Myocyte (in vitro differentiated cells): Measurements from ENCODE around the gene PLA2G4A. TPM values are rescaled to one million over a fixed set of nuclear protein-coding genes. Genes with fewer than 3 reads are reported as not detected.

Experiments
- DNase-seq: peaks from one replicate; pipeline ENCODE4 v3.0.0-alpha.2; 2012; ENCODE audit warnings: low read depth
- total RNA-seq: library from RNA; depleted of rRNA; stranded (reverse); fragments of >200 nt; gene quantifications from 2 replicates; pipeline ENCODE4 v1.2.3, GENCODE V29; 2014

Gene PLA2G4A
- total RNA-seq, 1 donor from 2014 or later = not detected

DNA sequence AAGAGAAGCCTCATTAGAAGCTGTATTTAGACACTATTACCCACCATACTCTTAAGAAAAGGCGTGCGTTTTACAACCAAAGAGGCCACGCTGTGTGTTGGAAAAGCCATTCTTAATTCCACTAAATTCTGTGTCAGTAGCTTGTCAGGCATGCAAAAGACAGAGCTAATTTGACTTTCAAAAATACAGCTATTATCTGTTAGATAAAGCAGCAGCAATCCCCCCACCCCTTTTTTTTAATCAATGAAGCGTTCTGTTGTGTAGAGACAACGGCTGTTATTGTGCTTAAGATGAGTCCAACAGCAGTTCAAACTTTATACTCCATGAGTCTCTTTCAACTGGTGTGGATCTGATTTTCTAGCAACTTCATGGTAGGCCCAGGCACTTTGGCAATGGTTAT, 43.5 kb downstream of the PLA2G4A start:
- no peak for DNase-seq

DNA sequence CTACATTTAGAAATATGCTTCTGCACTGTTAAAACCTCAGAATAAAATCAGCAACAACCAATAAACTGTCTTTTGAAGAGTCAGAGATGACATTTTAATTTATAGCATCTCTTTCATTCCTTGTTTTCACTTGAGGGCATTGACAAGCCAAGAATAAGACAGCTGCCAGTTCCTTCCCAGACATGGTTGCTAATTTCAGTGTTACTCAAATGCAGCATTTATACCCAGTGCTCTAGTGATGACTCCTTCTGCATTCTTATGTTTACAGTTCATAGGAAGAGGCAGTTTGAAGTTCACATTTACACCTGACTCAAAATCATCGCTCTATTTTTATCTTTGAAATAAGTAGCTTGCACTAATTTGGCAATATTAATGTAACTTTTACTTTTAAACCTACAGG, 44.9 kb downstream of the PLA2G4A start:
- no peak for DNase-seq

DNA sequence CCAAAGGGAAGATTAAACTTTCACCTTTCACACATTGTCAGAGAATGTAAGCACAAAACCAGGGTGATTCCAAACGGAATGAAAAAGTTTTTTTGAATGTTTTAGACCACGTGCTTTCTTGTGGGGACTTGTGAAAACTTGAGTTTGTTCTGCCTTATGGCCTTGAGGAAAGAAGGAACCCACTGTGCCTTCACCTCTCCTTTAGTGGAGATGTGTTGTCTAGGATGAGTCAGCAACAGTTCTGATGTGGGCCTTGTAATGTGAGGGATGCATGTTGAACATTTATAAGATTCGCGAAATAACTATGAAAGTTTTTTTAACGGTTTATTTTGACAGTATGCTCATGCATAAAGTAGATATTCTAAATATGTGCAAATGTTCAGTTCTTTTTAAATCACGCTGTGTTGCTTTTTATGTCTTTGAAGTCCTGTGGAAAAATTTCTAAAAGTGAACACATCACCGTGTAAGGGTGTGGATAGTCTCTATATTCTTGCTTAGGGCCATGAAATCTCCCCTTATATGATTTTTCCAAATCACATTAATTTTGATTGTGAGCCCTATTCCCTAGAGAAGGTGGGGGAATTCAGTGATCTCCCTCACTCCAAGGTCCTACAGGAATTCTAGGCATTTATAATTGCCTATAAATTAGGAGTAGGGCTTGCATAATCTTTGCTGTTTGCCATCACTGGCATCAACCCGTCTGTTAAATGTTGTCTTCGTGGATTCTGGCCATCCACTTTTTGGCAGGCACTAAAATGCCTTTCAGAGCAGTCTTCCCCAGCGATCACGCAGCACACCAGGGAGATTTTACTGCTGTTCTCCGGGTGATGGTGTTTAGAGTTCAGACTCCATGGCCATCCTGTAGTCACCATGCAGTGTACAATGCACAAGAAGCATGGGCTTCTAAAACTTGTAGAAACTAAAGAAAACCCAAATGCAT, 47.4 kb downstream of the PLA2G4A start:
- DNase-seq = no peak

DNA sequence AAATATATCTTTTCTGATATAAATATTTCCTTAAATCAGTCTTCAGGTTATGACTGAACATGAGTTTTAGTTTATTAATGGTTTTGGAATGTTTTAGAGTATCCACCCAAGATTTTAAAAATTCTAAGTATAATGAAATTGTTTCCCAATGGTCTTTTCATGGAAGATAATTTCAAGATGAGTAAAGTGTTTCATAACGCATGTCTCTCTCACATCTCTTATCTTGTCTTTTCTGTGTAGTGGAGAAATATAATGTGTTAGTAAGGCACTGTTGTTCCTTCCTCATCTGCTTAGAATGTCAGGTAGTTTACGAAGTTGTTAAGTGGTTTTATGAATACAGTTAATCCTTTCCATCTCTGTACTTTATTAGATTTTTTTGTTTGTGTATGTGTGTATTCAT, 49.6 kb downstream of the PLA2G4A start:
- DNase-seq = no peak

DNA sequence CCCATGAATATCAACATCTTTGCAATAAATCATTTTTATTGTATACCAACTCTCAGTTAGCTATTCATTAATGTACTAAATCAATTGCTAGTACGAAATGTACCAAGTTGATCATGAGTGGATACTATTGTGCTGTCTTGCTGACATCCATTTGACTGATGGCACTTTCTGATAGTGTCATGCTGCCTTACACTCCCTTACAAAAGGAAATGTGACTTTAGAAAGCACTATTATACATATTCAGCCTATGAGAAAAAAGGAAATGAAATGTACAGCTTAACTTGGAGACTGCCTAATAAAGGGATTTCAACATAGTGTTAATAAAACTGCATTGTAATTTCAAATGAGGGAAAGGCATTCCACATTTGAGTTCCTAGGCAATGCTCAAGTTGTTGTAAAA, 52.2 kb downstream of the PLA2G4A start:
- no peak for DNase-seq

DNA sequence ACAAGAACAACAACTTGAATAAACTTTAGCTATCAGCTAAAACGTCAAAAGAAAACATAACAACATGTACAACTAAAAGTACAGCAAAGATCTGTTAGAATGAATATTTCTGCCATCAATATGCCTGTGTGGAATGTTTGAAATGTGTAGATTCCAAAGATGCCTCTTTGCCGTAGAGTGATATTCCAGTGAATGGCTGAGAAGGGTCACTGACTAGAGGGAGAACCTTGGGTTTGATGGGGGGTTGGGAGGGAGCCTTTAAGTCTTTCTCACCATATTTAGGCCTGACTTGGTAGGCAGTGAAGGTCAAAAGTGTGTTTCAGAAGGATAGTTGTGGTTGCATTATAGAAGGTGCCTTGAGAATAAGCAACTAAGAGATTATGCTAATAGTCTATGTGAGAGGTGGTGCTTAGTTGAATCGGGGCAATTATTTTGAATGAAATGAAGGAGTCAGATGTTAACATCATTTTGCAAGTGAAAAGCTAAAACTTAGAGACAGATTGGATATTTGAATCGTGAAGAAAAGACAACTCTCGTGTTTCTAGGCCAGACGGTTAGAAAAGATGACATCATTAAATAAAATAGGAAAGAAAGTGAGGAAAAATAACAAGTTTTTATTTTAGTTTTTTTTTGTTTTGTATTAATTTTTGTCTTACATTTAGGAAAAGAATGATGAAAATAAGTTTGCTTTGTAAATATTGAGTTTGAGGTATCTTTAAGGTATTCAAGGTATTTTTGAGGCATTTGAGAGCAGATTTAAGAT, 53.8 kb downstream of the PLA2G4A start:
- DNase-seq = no peak

DNA sequence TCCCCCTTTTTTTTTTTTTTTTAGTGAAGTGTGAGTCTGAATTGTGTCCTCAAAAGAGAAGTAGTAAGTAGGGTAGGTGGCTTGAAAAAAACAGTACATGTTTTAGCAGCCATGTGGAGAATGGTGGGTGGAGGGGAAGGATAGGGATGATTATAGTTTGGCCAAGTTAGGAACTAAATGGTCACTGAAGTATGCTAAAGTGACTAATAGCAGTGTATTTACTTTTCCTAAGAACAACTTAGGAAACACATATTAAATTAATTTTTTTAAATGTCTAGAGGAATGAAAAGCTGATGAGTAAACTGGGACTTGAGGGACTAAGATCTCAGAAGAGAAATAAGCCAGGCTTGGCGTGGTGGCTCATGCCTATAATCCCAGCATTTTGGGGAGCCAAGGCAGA, 55.5 kb downstream of the PLA2G4A start:
- no peak for DNase-seq

DNA sequence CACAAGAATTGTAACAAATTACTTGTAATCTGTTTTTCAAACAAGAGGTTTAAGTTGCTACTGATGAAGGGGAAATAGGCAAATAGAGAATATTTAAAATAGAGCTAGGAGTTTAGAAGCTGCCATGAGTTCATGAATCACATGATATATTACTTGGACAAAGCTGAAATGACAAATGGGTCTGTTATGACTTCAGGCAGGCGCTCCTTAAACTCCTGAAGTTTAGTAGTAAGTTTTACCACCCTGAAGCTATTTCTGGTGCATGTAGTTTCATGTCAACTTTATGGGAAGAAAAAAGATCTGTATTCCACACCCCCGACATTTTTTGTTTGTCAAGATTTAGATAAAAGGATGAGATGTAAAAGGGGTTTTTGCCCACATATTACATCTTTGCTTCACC, 58.5 kb downstream of the PLA2G4A start:
- no peak for DNase-seq

DNA sequence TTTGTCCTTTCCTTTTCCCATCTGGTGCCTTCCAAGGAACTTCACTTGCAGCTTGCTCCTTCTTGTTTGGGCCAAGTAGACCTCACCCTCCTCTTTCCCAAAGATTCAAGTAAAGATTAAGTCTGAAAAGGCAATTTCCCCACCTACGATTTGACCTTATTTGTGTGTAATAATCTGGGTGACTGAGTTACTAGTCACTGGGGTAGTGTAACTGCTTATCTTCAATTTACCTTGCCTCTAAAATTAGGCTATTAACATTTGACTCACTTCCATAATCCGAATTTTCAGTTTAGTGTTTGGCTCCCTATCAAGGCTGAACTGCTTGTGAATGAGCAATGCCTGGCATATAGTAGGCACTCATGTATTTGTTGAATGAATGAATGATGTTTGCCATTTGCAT, 59.6 kb downstream of the PLA2G4A start:
- no peak for DNase-seq

DNA sequence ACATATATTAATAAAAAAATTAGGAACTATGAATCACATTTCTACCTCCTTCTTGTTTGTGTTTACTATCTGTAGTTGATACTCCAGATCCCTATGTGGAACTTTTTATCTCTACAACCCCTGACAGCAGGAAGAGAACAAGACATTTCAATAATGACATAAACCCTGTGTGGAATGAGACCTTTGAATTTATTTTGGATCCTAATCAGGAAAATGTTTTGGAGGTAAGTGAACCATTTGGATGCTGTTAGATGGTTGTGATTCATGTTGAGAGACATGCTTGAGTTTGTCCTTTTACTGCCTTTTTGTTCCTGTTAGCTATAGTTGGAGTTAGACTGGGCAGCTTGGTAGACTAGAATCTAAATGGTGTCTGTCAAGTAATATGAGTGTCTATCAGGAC, 64.2 kb downstream of the PLA2G4A start:
- DNase-seq = no peak

DNA sequence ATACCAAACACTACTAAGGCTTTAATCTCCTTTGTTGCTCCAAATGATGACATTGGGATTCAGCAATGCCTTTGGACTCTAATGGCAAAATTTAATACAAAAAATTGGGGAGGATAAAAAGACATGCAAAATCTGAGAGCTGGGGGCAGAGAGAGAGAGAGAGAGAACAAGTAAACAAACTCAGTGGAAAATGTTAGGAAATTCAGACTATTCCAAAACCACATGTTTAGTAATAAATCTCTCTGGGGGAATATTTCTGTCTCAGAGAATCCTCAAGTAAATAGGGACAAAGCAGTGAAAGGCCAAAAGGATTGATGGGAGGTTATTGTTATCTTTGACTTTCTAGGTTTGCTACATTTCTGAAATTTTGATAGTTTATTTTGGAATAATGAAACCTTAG, 65.7 kb downstream of the PLA2G4A start:
- no peak for DNase-seq

DNA sequence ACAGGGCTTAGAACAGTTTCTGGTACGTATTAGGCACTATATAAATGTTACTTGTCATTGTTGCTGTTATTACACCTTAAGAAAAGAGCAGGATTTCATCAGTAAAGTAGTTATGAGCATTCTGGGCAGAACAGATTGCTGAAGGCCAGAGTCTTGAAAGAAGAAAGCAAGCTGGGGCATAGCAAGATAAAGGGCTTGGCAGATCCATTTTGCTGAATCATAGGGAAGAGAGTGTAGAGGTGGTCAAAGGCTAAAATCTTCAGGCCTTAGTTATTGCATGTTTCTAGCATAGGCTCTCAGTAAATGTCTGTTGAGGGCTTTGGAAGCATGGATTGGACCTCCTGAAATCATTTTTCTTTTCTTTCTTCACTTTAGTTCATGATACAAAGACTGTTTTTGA, 67.5 kb downstream of the PLA2G4A start:
- no peak for DNase-seq

DNA sequence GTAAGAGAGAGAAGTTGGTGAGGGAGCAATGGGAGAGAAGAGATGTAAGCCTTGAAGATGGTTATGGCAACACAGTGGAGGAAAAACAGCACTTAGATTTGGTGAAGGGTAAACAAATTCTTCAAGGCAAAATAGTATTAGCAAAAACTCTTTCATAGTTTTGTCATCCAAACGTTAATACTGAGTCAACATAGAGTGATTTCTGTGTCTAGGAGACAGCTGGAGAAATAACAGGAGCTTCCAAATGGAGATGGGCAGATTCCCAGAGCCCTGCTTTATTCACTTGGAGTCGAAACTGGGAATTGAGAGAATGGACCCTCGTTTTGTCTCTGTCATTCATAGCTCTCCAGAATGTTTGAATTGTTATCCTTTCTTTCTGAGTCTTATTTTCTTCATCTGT, 68.3 kb downstream of the PLA2G4A start:
- DNase-seq = no peak

DNA sequence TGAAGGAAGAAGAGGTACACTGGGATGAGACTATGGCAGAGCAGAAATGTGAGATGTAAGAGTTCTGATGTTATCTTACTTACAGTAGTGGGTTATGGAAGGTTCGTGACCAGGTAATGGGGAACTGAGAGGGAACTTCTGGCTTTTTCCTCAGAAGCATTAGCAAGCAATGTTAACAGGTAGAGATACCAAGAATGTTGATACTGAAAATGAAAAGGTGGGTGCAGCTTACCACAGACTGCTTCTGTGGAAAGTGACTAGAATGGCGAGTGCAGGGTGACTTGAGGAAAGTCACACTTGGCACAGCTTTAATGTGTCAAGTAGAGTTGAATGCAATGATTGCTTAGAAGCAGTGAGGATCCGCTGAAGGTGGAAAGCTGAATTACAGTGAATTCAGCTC, 70.8 kb downstream of the PLA2G4A start:
- DNase-seq = no peak

DNA sequence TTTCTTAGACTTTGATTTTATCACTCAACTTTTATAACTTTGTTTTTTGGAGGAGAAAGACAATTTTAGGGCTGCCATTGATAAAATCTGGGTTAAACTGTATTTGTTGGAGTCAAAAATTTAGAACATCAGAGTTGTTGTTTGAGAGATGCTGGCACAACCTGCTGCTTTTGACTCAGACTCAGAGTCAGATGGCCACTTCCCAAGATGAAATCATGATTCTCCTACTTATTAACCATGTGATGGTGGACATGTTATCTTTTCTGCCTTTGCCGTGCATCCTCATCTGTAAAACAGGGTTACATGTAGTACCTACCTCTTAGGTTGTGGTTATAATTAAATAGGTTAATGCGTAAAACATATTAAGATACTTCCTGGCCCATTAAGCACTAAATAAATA, 71.2 kb downstream of the PLA2G4A start:
- DNase-seq = no peak

DNA sequence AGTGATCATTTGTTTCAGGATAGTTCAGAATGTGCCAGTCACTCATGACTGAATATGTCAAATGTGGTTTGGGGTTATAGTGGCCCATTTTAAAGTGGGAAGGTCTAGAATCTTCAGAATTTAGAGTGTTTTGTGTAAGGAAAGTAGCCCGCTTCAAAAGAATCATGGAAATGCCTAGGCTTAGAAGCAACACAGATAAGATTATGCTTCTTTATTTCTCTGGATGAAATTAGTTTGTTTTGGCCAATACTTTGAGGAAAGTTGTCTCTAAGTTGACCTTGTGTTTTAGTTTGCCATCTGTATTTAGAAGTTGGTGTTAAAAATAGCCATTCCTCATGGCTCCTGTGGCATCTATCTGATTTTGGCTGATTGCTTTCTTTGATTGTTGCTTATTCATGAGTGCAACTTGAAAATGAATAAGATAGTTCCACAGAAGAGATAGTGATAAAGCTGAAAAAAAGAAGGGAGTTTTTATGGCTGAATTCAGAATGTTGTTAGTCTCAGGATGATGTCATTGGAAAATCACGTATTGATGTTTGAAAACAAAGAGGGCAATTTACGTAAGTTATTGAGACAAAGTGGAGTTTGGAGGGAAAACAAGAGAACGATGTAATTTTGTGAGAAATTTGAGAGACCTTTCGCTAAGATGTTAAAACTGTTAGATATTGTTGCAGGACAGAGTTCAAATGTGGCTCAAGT, 71.9 kb downstream of the PLA2G4A start:
- DNase-seq = no peak

DNA sequence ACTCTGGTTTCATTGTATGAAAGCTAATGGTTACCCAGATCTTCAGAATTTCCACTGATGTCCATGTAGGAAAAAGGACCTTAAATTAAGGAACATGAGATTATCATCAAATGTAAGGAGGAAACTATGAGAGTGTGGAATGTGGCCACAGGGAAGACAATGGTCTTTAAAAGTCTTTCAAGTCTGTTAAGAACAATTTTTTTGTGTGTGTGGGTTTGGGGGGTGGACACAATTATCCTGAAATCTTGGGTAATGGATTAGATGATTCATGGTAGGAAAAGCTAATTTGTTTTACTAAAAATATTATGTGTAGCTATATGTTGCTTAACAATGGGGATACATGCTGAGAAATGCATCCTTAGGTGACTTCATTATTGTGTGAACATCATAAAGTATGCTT, 72.9 kb downstream of the PLA2G4A start:
- no peak for DNase-seq

DNA sequence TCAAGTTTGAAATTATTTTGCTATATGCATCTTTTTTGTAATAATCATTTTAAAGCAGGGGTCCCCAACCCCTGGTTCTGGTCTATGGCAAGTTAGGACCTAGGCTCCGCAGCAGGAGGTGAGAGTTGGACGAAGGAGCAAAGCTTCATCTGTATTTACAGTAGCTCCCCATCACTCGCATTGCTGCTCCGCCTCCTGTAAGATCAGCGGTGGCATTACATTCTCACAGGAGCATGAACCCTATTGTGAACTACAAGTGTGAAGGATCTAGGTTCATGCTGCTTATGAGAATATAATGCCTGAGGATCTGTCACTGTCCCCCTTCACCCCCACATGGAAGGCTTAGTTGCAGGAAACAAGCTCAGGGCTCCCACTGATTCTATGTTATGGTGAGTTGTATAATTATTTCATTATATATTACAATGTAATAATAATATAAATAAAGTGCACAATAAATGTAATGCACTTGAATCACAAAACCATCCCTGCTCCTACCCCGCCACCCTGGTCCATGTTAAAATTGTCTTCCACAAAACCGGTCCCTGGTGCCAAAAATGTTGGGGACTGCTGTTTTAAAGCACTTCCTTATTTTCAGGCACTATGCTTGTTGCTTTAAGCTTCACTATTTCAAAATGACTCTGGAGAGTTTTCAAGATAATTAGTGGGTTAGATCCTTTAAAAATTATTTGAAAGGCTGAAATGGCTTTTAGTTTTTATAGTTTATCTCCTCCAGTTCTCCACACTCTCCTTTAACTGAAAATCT, 74.8 kb downstream of the PLA2G4A start:
- DNase-seq = no peak

DNA sequence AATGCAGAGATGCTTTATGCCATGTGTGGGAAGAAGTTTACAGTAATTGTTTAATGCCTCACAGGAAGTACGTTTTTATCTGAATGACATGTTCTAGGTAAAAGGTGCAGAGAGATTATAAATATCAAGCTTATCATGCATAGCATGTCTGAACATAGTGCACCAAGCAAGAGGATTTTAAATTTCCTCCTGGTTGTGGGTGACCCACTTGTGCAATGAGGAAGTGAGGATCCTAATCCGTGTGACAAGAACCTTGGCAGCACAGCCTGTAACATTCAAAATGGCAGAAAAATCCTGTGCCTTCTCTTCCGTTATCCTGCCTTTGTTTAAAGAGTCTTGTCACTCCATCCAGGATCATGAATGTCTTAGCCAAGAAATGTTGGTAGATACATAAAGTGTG, 75.6 kb downstream of the PLA2G4A start:
- no peak for DNase-seq

DNA sequence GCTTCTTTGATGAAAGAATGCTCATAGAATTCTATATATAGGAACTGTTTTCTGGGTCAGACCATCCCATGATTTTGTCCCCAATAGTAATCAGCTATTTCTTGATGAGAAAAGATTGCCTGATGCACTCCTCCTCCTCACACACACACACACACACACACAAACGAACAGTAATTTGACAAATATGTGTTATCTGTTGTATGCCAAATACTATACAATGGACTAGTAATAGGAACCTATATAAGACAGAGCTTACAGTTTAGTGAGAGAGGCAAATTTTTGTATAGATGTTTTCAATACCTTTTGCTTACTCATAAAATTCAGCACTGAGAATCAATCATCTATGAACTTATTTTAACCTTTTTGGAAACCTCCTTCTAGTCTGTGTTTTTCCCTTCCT, 76.8 kb downstream of the PLA2G4A start:
- DNase-seq = no peak

DNA sequence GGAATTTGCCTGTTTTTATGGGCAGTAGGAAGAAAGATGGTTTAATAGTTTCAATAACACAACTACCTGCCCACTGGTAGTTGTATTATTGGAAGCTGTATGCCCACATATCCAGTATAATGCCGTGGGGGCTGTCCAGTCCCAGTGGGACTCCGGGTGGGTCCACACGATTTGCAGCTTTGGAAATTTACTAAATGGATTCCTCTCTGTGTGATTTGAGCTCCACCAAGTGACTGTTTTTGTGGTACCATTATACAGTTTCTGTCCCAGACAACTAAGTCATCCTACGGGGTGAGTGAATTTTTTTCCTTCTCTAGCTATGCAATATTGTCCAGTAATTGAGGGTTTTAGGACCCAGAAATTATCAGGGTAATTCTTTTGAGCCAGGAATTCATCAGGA, 86.8 kb downstream of the PLA2G4A start:
- no peak for DNase-seq
